ENCODE measurements around the gene TSPAN1. TPM values are rescaled to one million over a fixed set of nuclear protein-coding genes. Genes with fewer than 3 reads are reported as not detected.

Gene TSPAN1
- total RNA-seq, 2 experiments from 2014 or later, result not detected

- H3K36me3 Mint-ChIP-seq (ENCODE audit: low read depth), result no peaks in the 10 kb centered on the region
- H3K27me3 Mint-ChIP-seq (ENCODE audit: low read depth), result peaks cover 24% of the 10 kb centered on the region
- peaks cover 13% of the 10 kb centered on the region for H3K4me1 Mint-ChIP-seq (ENCODE audit: low read depth)
- no peaks in the 10 kb centered on the region for H3K9me3 Mint-ChIP-seq
- DNase-seq, result no peak
- H3K27ac Mint-ChIP-seq, result no peak overlapping the region
- CTCF ChIA-PET, result no interaction called here
- intact Hi-C loops (cut with micrococcal nuclease), result no loop called here
- no peak overlapping the region for H3K4me3 Mint-ChIP-seq
Measured at GRCh38 chr1:46136711-46137110, 38.2 kb upstream of the TSPAN1 start.

GRCh38 chr1:46137916-46138315 is 37.0 kb upstream of the TSPAN1 start:
- no peak overlapping the region for H3K27ac Mint-ChIP-seq
- no peaks in the 10 kb centered on the region for H3K36me3 Mint-ChIP-seq (ENCODE audit: low read depth)
- H3K27me3 Mint-ChIP-seq (ENCODE audit: low read depth), result peaks cover 16% of the 10 kb centered on the region
- no peaks in the 10 kb centered on the region for H3K9me3 Mint-ChIP-seq
- CTCF ChIA-PET, result interaction anchor here (1.2 kb wide), 1 partner anchor 86 kb away, joined by 5 read pairs; no protein-coding TSS in a partner anchor
- intact Hi-C loops (cut with micrococcal nuclease), result no loop called here
- peaks cover 6% of the 10 kb centered on the region for H3K4me1 Mint-ChIP-seq (ENCODE audit: low read depth)
- H3K4me3 Mint-ChIP-seq, result no peak overlapping the region
- DNase-seq, result no peak

GRCh38 chr1:46148318-46148717 is 26.6 kb upstream of the TSPAN1 start:
- H3K4me3 Mint-ChIP-seq, result no peak overlapping the region
- CTCF ChIA-PET, result no interaction called here
- no peaks in the 10 kb centered on the region for H3K9me3 Mint-ChIP-seq
- no peaks in the 10 kb centered on the region for H3K4me1 Mint-ChIP-seq (ENCODE audit: low read depth)
- no peak overlapping the region for H3K27ac Mint-ChIP-seq
- intact Hi-C loops (cut with micrococcal nuclease), result no loop called here
- H3K27me3 Mint-ChIP-seq (ENCODE audit: low read depth), result no peaks in the 10 kb centered on the region
- H3K36me3 Mint-ChIP-seq (ENCODE audit: low read depth), result no peaks in the 10 kb centered on the region
- no peak for DNase-seq

GRCh38 chr1:46150085-46150484 is 24.8 kb upstream of the TSPAN1 start:
- no peak overlapping the region for H3K27ac Mint-ChIP-seq
- no peaks in the 10 kb centered on the region for H3K27me3 Mint-ChIP-seq (ENCODE audit: low read depth)
- H3K4me1 Mint-ChIP-seq (ENCODE audit: low read depth), result no peaks in the 10 kb centered on the region
- no peak overlapping the region for H3K4me3 Mint-ChIP-seq
- no peaks in the 10 kb centered on the region for H3K36me3 Mint-ChIP-seq (ENCODE audit: low read depth)
- intact Hi-C loops (cut with micrococcal nuclease), result no loop called here
- CTCF ChIA-PET, result no interaction called here
- DNase-seq, result no peak
- H3K9me3 Mint-ChIP-seq, result no peaks in the 10 kb centered on the region

GRCh38 chr1:46152016-46152415 is 22.9 kb upstream of the TSPAN1 start:
- CTCF ChIA-PET, result no interaction called here
- no peaks in the 10 kb centered on the region for H3K9me3 Mint-ChIP-seq
- intact Hi-C loops (cut with micrococcal nuclease), result no loop called here

GRCh38 chr1:46153228-46153627 is 21.7 kb upstream of the TSPAN1 start:
- DNase-seq, result no peak
- intact Hi-C loops (cut with micrococcal nuclease), result no loop called here
- H3K4me1 Mint-ChIP-seq (ENCODE audit: low read depth), result no peaks in the 10 kb centered on the region
- no peak overlapping the region for H3K27ac Mint-ChIP-seq
- no peak overlapping the region for H3K4me3 Mint-ChIP-seq
- no peaks in the 10 kb centered on the region for H3K27me3 Mint-ChIP-seq (ENCODE audit: low read depth)
- H3K36me3 Mint-ChIP-seq (ENCODE audit: low read depth), result no peaks in the 10 kb centered on the region
- H3K9me3 Mint-ChIP-seq, result no peaks in the 10 kb centered on the region
- CTCF ChIA-PET, result no interaction called here

More at GRCh38 chr1:46152016-46152415, 22.9 kb upstream of the TSPAN1 start:
- Mint-ChIP-seq H3K27me3 (ENCODE audit: low read depth) (no peaks in the 10 kb centered on the region), H3K4me1 (ENCODE audit: low read depth) (no peaks in the 10 kb centered on the region), H3K4me3 (no peak overlapping the region), H3K27ac (no peak overlapping the region), H3K36me3 (ENCODE audit: low read depth) (no peaks in the 10 kb centered on the region)
- no peak for DNase-seq

GRCh38 chr1:46153732-46154131 is 21.2 kb upstream of the TSPAN1 start:
- Mint-ChIP-seq H3K4me1 (ENCODE audit: low read depth) (no peaks in the 10 kb centered on the region), H3K27me3 (ENCODE audit: low read depth) (no peaks in the 10 kb centered on the region), H3K36me3 (ENCODE audit: low read depth) (no peaks in the 10 kb centered on the region), H3K9me3 (no peaks in the 10 kb centered on the region), H3K4me3 (no peak overlapping the region), H3K27ac (no peak overlapping the region)
- CTCF ChIA-PET, result no interaction called here
- DNase-seq, result no peak
- intact Hi-C loops (cut with micrococcal nuclease), result no loop called here

- CTCF ChIA-PET, result interaction anchor here (1.9 kb wide), 1 partner anchor 66 kb away, joined by 10 read pairs; no protein-coding TSS in a partner anchor
- H3K4me1 Mint-ChIP-seq (ENCODE audit: low read depth), result no peaks in the 10 kb centered on the region
- no peak overlapping the region for H3K4me3 Mint-ChIP-seq
- no peak for DNase-seq
- no peaks in the 10 kb centered on the region for H3K36me3 Mint-ChIP-seq (ENCODE audit: low read depth)
- intact Hi-C loops (cut with micrococcal nuclease), result no loop called here
- H3K27me3 Mint-ChIP-seq (ENCODE audit: low read depth), result no peaks in the 10 kb centered on the region
- no peaks in the 10 kb centered on the region for H3K9me3 Mint-ChIP-seq
- H3K27ac Mint-ChIP-seq, result no peak overlapping the region
Measured at GRCh38 chr1:46157916-46158311, 17.0 kb upstream of the TSPAN1 start.

- Mint-ChIP-seq H3K9me3 (no peaks in the 10 kb centered on the region), H3K27me3 (ENCODE audit: low read depth) (no peaks in the 10 kb centered on the region), H3K36me3 (ENCODE audit: low read depth) (no peaks in the 10 kb centered on the region), H3K27ac (no peak overlapping the region), H3K4me3 (no peak overlapping the region), H3K4me1 (ENCODE audit: low read depth) (no peaks in the 10 kb centered on the region)
- CTCF ChIA-PET, result interaction anchor here (1.4 kb wide), 1 partner anchor 122 kb away, joined by 3 read pairs; no protein-coding TSS in a partner anchor
- intact Hi-C loops (cut with micrococcal nuclease), result no loop called here
- DNase-seq, result no peak
Measured at GRCh38 chr1:46158312-46159281, 16.3 kb upstream of the TSPAN1 start.

- Mint-ChIP-seq H3K4me1 (ENCODE audit: low read depth) (no peaks in the 10 kb centered on the region), H3K4me3 (no peak overlapping the region), H3K27me3 (ENCODE audit: low read depth) (no peaks in the 10 kb centered on the region), H3K9me3 (no peaks in the 10 kb centered on the region), H3K36me3 (ENCODE audit: low read depth) (no peaks in the 10 kb centered on the region), H3K27ac (no peak overlapping the region)
- intact Hi-C loops (cut with micrococcal nuclease), result no loop called here
- CTCF ChIA-PET, result interaction anchor here (0.6 to 1.4 kb wide), 3 partner anchors 28 to 123 kb away, joined by 3 to 4 read pairs (median 3); no protein-coding TSS in a partner anchor
- DNase-seq, result no peak
Measured at GRCh38 chr1:46159516-46159915, 15.4 kb upstream of the TSPAN1 start.

GRCh38 chr1:46160212-46160611 is 14.7 kb upstream of the TSPAN1 start:
- CTCF ChIA-PET, result interaction anchor here (0.6 to 1.4 kb wide), 3 partner anchors 29 to 124 kb away, joined by 3 to 4 read pairs (median 3); no protein-coding TSS in a partner anchor
- Mint-ChIP-seq H3K36me3 (ENCODE audit: low read depth) (no peaks in the 10 kb centered on the region), H3K27ac (no peak overlapping the region), H3K9me3 (no peaks in the 10 kb centered on the region), H3K4me3 (no peak overlapping the region), H3K4me1 (ENCODE audit: low read depth) (no peaks in the 10 kb centered on the region), H3K27me3 (ENCODE audit: low read depth) (no peaks in the 10 kb centered on the region)
- no peak for DNase-seq
- intact Hi-C loops (cut with micrococcal nuclease), result no loop called here

- intact Hi-C loops (cut with micrococcal nuclease), result loop anchor here (2.0 kb wide), 1 partner anchor 34 kb away; the partner anchor contains the start of gene PIK3R3
- CTCF ChIA-PET, result interaction anchor here (0.9 to 2.3 kb wide), 5 partner anchors 10 to 80 kb away, joined by 3 to 12 read pairs (median 7); partner anchors contain the start of gene P3R3URF
- peak; percentile 72 for DNase-seq
Measured at GRCh38 chr1:46166521-46167462, 8.1 kb upstream of the TSPAN1 start.

More at GRCh38 chr1:46166521-46167462, 8.1 kb upstream of the TSPAN1 start:
- no peaks in the 10 kb centered on the region for H3K36me3 Mint-ChIP-seq (ENCODE audit: low read depth)
- peak overlapping the region; percentile 75 for H3K4me3 Mint-ChIP-seq
- H3K27ac Mint-ChIP-seq, result peak overlapping the region; percentile 79
- H3K4me1 Mint-ChIP-seq (ENCODE audit: low read depth), result peaks cover 14% of the 10 kb centered on the region
- H3K27me3 Mint-ChIP-seq (ENCODE audit: low read depth), result peaks cover 4% of the 10 kb centered on the region
- H3K9me3 Mint-ChIP-seq, result no peaks in the 10 kb centered on the region
